Activated T-cell treated with anti-CD3 and anti-CD28 coated beads for 4 hours (primary cell): ENCODE measurements around the gene CCNY.
"Not testable (repeated sequence)": the region's sequence is repeated elsewhere in the genome, so short reads cannot be mapped to it uniquely, and the experiment has no call there.

Experiments used
- DNase-seq: peaks from one replicate; pipeline ENCODE4 v3.0.0-alpha.2; 2020

CCNY gene

GRCh38 chr10:35387768-35388167 lies 51.5 kb downstream of the CCNY start:
- DNase-seq = no peak

GRCh38 chr10:35388197-35388596 lies 51.9 kb downstream of the CCNY start:
- DNase-seq = no peak

DNA sequence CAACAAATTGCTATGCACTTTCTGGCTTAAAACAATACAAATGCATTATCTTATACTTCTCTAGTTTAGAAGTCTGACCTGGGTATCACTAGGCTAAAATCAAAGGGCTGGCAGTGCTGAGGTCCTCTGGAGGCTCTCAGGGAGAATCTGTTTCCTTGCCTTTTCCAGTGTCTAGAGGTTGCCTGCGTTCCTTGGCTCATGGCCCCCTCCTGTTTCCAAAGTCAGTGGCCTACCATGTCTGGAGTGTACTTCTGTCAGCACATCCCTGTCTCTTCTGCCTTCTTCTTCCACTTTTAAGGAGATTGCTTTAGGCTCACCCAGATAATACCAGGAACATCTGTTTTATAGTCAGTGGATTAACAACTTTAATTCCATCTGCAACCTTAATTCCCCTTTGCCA lies 52.4 kb downstream of the CCNY start:
- no peak for DNase-seq

DNA sequence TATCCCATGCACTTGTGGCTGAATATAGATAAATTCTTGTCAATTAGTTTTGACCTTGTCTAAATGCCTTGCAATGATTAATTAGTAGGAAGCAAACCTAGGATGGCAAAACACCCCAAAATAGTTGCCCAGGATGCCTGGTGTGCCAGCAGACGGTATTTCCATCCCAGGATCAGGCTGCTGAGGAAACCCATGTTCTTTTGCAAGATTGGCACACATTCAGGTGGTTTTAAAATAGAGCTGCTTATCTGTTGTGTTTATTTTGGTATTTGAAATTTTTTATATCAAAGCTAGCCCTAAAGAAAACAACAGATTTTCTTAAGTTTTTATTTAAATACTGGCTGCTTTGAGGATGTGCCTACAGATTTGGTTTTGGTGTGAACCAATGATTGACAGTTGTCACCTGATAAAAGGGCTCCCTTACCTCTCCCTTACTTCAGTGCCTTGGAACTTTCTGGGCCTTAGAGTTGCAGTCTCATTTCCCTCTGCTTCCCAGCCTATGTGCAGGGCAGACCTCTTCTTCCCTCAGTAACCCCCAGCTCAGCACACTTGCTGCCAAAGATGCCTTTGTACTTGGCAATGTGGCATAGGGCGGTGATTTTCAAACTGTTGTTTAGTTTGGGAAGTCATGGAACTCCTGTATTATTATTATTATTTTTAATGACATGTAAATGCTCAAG lies 54.0 kb downstream of the CCNY start:
- DNase-seq = no peak

- DNase-seq = no peak
Observed at GRCh38 chr10:35390843-35391152, 54.5 kb downstream of the CCNY start.

DNA sequence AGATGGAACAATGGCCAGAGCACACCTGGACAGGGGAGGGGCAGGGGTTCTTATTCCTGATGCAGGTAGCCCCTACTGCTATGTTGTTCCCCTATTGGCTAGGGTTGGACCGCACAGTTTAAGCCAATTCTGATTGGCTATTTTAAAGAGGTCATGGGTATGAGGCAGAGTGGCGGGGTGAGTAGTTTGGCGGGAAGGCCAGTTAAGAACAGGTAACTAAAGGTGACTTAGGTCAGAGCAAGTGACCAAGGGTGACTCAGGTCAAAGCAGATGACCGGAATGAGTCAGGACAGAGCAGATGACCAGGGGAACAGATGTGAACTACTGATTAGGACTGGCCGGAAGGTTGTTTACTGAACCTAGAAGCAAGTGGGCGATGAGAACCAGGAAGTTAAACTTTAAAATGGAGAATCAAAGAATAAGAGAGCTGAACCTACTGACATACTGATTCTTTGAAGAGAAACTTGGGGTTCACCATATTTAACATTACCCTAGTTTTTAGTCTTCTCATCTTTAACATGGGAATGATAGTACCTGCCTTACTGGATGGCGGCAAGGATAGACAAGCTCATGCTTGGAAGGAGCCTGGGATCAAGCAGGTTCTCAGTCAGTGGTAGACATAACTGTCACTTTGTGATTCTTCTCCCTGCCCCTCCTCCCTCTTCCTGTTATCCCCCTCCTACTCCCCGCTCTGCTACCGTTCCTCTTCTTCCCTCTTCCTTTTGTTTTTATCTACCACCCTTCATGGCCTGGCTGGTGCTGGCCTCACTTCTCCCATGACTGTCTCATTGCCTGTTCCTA lies 55.0 kb downstream of the CCNY start:
- DNase-seq = no peak

- DNase-seq = no peak
Observed at GRCh38 chr10:35391954-35392262, 55.6 kb downstream of the CCNY start.

DNA sequence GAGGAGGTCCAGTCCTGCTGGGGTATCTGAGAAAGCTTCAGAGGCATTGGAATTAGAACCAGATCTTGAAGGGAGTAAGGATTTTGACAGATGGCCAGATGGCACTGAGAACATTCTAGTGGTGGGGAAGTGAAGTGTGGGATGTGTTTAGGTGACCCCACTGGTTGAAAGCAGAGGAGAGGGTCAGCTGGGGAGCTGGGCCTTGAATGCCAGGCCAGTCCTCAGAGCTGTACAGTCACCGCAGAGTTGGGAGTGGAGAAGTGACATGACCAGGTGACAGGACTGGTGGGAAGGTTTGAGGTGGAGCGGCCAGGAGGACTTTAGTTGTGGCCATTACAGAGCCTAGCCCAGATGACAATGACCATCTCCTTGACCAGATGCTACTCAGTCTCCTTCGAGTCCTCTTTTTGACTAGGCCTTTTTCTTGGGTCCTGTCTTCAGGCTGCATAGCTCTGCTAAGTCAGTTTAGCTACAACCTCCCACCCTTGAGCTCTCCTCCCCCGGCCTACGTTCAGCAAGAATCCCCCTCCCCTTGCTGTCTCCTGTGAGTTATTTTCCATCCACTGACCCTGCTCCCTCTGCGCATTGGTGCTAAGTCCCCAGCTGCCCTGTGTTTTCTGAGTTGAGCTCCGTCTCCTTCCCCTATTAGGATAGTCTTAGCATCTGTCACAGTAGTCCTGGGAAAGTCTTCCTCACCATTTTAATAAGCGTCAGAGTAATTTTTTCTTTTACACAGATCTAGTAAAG lies 56.3 kb downstream of the CCNY start:
- DNase-seq = no peak

DNA sequence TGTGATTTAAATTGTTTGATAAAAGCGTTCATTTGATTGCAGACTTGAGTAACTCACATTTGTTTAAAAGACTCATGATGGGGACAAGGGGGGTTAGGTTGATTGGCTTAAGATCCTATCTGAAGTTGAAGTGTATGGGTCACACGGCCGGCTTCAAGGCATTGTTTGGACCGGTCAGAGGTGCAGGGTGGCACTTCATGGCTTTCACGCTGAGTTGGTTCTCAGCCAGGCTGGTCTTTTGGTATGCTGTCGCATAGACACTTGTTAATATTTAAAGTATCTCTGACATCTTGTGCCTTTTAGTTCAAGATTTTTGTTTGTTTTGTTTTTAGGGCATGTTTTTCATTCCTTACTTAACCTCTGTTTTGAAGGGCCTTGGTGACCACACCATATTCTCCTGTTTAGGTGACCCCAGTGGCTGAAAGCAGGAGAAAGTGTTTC lies 58.1 kb downstream of the CCNY start:
- DNase-seq = no peak

GRCh38 chr10:35394934-35395333 lies 58.6 kb downstream of the CCNY start:
- DNase-seq = no peak

- DNase-seq = no peak
Observed at GRCh38 chr10:35396560-35397434, 60.5 kb downstream of the CCNY start.

DNA sequence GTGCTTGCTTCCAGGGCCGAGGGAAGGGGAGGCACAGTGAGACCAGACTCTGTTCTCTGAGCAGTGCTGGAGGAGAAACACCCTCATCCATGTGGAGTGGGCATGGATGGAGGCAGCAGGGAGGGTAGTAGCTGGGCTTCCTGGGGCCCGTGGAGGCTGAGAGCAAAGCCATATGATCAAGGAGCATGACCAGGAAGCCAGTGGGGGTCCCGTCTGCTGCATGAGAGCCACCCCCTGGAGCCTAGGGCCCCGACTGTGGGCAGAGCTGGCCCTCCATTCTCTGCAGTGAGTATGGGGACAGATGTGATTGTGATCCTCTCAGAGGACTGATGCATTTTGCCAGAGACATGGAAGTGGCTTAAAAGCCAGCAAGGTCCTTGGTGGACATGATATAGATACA lies 61.6 kb downstream of the CCNY start:
- no peak for DNase-seq

DNA sequence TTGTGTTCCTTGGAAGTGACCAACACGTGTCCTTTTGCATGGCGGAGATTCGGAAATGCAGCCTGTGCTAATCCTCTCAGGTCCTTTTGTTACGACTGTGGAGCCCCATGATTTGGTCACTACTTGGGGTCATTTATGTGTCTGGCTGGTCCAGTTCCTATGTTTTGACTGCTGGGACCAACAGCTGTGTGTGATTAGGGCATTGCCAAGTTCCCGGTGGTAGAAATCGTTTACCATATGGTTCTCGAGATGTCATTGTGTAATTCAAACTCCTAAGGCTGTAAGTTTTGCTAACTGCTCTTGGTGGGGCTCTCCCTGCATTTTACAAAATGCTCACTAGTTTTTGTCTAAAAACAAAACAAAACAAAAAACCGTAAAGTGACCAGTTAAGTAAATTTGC lies 62.0 kb downstream of the CCNY start:
- DNase-seq = no peak

DNA sequence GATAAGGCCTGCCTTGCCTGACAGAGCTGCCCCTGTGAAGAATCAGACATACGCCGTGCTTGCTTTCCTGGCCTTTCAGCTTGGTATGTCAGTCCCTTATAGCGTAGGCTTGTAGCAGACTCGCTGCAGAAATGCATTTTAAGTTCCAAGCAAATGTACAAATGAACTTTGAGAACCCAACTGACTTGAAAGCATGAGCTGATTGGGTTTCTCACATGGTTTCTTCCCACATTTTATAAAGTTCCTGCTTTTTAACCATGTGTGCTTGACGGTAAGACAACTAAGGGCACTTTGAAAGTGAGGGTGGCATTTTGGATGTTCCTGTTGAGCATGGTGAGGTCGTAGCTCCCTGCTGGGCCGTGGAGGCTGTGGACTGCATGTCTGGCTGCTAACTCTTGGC lies 62.6 kb downstream of the CCNY start:
- no peak for DNase-seq

GRCh38 chr10:35399414-35400009 lies 63.2 kb downstream of the CCNY start:
- no peak for DNase-seq

DNA sequence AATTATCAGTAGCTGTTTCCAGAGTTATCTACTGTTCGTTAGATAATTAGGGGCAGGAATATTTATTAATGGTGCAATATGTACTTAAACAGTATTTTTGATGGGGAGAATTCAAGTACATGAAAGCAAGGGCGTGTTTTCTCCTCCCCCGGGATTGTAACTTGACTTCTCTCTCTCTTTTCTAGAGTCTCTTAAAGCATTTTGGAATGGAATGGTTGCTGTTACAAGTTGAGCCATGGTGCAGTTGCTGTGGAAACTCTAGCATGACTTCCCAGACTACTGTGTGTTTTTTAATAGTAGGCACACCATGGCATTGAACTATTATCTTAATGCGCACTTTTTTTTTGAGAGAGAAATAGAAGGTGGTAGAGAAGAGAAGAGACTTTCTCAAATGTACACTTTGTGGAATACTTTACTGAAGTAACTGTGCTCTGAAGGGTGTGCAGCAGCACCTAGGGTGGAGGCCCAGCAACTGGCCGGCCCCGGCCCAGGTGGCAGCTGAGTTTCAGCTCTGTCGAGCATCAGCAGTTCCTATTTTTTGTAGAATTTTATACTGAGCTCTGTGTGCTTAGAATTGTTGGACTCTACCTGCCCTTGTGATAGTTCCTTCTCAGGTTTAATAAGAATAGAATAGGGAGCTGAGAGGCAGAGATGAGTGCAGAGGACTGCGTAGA lies 64.4 kb downstream of the CCNY start:
- no peak for DNase-seq

- not testable (repeated sequence) for DNase-seq
Observed at GRCh38 chr10:35403491-35403890, 67.2 kb downstream of the CCNY start.

- DNase-seq = not testable (repeated sequence)
Observed at GRCh38 chr10:35404077-35404476, 67.8 kb downstream of the CCNY start.

- not testable (repeated sequence) for DNase-seq
Observed at GRCh38 chr10:35406003-35406630, 69.8 kb downstream of the CCNY start.

GRCh38 chr10:35407696-35408095 lies 71.4 kb downstream of the CCNY start:
- not testable (repeated sequence) for DNase-seq

GRCh38 chr10:35409094-35409582 lies 72.8 kb downstream of the CCNY start:
- no peak for DNase-seq
